Effector memory CD8-positive, alpha-beta T cell (primary cell): Measurements from ENCODE around the gene KRT78.
"Not testable (repeated sequence)": the region's sequence is repeated elsewhere in the genome, so short reads cannot be mapped to it uniquely, and the experiment has no call there.

Experiments
- ATAC-seq: fragments of 150-1000 bp; cut with Tn5 transposase; replicated peaks from 2 replicates; pipeline ENCODE4 v1.10.0; 2021; ENCODE audit warnings: mild to moderate bottlenecking, moderate library complexity
- DNase-seq, 3 experiments: peaks; one replicate each; pipeline ENCODE4 v3.0.0; 2021
- H3K27ac Mint-ChIP-seq, 2 donors: one replicate each; pipeline ENCODE4 v1.8.0; 2022; ENCODE audit warnings: mild to moderate bottlenecking in 2 of 2, mixed read lengths in 2 of 2, moderate library complexity in 2 of 2
- H3K27me3 Mint-ChIP-seq, 2 donors: one replicate each; pipeline ENCODE4 v1.8.0; 2022; ENCODE audit warnings: mixed read lengths in 2 of 2
- H3K36me3 Mint-ChIP-seq: one replicate; pipeline ENCODE4 v1.8.0; 2022; ENCODE audit warnings: mild to moderate bottlenecking, moderate library complexity, mixed read lengths; ENCODE audit not compliant: insufficient read depth
- H3K4me1 Mint-ChIP-seq, 2 donors: one replicate each; pipeline ENCODE4 v1.8.0; 2022; ENCODE audit warnings: low read depth in 2 of 2, mixed read lengths in 2 of 2
- H3K4me3 Mint-ChIP-seq, 2 donors: one replicate each; pipeline ENCODE4 v1.8.0; 2022; ENCODE audit warnings: mild to moderate bottlenecking in 2 of 2, mixed read lengths in 2 of 2, moderate library complexity in 2 of 2
- H3K9me3 Mint-ChIP-seq, 2 donors: one replicate each; pipeline ENCODE4 v1.8.0; 2022; ENCODE audit warnings: mixed read lengths in 2 of 2

Gene KRT78

DNA sequence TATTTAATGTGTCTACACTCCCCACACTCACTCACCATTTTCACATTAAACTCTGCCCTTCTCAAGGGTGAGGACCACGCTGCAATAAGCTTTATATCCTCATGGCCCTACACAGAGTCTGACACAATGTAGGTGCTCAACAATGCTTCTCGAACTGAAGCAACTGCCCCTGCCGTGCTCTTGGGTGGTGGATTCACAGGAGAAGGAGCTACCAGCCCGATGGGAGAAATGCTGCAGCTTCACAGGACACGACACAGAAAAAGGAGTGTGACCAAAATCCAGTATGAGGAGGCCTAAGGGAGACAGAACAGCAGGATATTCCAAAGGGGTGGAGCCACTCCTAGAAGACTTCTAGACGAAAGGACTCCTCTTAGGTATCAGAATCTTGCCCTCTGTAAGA lies 46.4 kb downstream of the KRT78 start:
- Mint-ChIP-seq H3K27ac (no peak overlapping the region), H3K36me3 (peaks cover 3% of the 10 kb centered on the region), H3K4me1 (no peaks in the 10 kb centered on the region), H3K27me3 (peaks cover 11 to 34% of the 10 kb centered on the region in 2 donors), H3K4me3 (no peak overlapping the region), H3K9me3 (no peaks in the 10 kb centered on the region)
- ATAC-seq (no peak), DNase-seq (no peak)

DNA sequence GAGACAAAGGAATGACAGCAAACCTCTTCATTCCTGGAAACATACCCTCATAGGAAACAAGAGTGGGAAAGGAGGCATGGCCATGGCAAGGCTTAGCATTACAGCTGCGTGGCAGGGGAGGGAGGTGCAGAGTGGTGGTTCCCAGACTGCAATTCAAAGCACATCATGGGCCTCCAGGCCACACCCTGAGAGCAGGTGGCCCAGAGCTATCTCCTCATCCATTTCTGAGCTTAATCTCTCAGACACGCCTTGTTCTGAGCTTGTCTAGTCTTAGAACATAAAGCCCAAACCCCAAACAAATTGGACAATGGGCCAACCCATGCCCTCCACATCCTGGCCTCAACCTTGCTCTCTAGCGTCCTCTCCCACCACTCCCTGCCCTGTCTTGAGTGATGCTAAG lies 47.0 kb downstream of the KRT78 start:
- H3K27me3 Mint-ChIP-seq = peaks cover 6 to 28% of the 10 kb centered on the region in 2 donors

DNA sequence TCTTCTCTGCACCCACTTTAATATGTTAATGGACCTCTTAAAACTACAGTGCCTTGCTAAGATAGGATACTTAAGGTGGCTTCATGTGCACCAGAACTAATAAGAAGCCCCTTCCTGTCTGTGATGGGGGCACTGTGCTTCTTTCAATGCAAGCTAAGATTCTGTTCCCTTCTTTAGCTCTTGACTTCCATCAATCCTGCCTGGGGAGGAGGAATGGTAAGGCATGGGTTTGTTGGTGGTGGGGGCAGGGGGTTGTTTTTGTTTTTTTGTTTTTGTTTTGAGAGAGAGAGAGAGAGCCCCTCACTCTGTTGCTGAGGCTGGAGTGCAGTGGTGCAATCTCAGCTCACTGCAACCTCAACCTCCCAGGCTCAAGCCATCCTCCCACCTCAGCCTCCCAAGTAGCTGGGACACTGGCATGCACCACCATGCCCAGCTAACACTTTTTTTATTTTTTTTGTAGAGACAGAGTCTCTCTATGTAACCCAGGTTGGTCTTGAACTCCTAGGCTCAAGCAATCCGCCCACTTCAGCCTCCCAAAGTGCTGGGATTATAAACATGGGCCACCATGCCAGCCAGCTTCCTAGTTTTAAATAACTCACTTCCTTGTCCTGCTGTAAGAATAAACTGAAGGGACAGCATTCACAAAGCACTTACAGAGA lies 48.4 kb downstream of the KRT78 start:
- H3K36me3 Mint-ChIP-seq = peaks cover 3% of the 10 kb centered on the region
- DNase-seq (no peak), ATAC-seq (no peak)
- H3K4me1 Mint-ChIP-seq = no peaks in the 10 kb centered on the region
- peaks cover 0 to 16% of the 10 kb centered on the region in 2 donors for H3K27me3 Mint-ChIP-seq
- peak overlapping the region in 1 of 2 donors; percentile 81 for H3K27ac Mint-ChIP-seq
- H3K4me3 Mint-ChIP-seq = no peak overlapping the region
- no peaks in the 10 kb centered on the region for H3K9me3 Mint-ChIP-seq

More for the DNA sequence above, 47.0 kb downstream of the KRT78 start:
- Mint-ChIP-seq H3K36me3 (peaks cover 3% of the 10 kb centered on the region), H3K4me1 (no peaks in the 10 kb centered on the region), H3K9me3 (no peaks in the 10 kb centered on the region), H3K27ac (peak overlapping the region in 1 of 2 donors; percentile 12), H3K4me3 (no peak overlapping the region)
- DNase-seq (no peak), ATAC-seq (no peak)

GRCh38 chr12:52799505-52800211 lies 49.1 kb downstream of the KRT78 start:
- ATAC-seq = no peak
- no peaks in the 10 kb centered on the region for H3K36me3 Mint-ChIP-seq
- no peaks in the 10 kb centered on the region for H3K9me3 Mint-ChIP-seq
- H3K27me3 Mint-ChIP-seq = peaks cover 0 to 20% of the 10 kb centered on the region in 2 donors
- H3K4me3 Mint-ChIP-seq = no peak overlapping the region
- H3K27ac Mint-ChIP-seq = peak overlapping the region in 1 of 2 donors; percentile 81
- no peak for DNase-seq
- no peaks in the 10 kb centered on the region for H3K4me1 Mint-ChIP-seq

DNA sequence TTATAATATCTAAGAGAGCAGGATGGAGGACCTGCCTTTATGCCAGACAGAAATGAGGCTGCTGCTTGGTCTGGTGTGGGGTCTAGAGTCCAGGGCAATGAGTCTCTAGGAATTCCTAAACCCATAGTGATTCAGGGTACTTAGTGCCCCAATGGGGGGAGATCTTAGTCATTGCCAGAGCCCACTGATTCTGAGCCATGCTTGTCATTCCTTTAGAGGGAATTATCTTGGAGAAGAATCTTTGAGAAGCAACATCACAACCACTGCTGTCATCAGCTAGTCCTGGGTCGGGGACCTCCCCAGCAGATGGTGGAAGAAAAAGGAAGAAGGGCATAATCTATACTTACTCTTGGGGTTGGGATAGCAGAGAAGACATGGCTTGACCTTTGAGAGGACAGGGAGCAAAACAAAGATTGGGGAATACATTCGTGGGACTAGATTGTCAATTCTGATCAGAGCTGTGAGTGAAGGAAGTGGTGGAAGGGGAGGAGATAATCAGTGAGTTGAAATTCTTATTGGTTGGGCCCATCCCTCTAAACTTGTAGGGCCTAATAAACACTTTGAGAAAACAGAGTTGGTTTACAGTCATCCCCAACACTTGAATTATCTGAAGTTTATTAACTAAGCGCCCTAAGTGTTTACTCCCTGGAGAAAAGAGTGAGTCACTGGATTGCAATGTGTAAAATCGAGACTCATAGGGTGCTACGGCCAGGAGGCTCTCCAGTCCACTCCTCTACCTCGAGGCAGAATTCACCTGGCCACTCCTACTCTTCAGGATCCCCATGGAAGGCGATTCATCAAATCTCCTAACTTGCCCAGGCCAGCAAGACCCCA lies 49.9 kb downstream of the KRT78 start:
- H3K4me1 Mint-ChIP-seq = no peaks in the 10 kb centered on the region
- no peaks in the 10 kb centered on the region for H3K9me3 Mint-ChIP-seq
- no peak overlapping the region for H3K4me3 Mint-ChIP-seq
- ATAC-seq (no peak), DNase-seq (no peak)
- H3K27me3 Mint-ChIP-seq = peaks cover 4 to 25% of the 10 kb centered on the region in 2 donors
- H3K36me3 Mint-ChIP-seq = no peaks in the 10 kb centered on the region
- no peak overlapping the region for H3K27ac Mint-ChIP-seq

- Mint-ChIP-seq H3K36me3 (no peaks in the 10 kb centered on the region), H3K4me1 (no peaks in the 10 kb centered on the region), H3K4me3 (no peak overlapping the region), H3K27ac (no peak overlapping the region), H3K9me3 (no peaks in the 10 kb centered on the region), H3K27me3 (peaks cover 11 to 28% of the 10 kb centered on the region in 2 donors)
- ATAC-seq = no peak
- DNase-seq = no peak
Measured at GRCh38 chr12:52798003-52798670, 50.7 kb downstream of the KRT78 start.

GRCh38 chr12:52797529-52797894 lies 51.3 kb downstream of the KRT78 start:
- H3K4me1 Mint-ChIP-seq = no peaks in the 10 kb centered on the region
- H3K4me3 Mint-ChIP-seq = no peak overlapping the region
- ATAC-seq (no peak), DNase-seq (no peak)
- H3K36me3 Mint-ChIP-seq = no peaks in the 10 kb centered on the region
- no peak overlapping the region for H3K27ac Mint-ChIP-seq
- peaks cover 11 to 34% of the 10 kb centered on the region in 2 donors for H3K27me3 Mint-ChIP-seq
- H3K9me3 Mint-ChIP-seq = no peaks in the 10 kb centered on the region

DNA sequence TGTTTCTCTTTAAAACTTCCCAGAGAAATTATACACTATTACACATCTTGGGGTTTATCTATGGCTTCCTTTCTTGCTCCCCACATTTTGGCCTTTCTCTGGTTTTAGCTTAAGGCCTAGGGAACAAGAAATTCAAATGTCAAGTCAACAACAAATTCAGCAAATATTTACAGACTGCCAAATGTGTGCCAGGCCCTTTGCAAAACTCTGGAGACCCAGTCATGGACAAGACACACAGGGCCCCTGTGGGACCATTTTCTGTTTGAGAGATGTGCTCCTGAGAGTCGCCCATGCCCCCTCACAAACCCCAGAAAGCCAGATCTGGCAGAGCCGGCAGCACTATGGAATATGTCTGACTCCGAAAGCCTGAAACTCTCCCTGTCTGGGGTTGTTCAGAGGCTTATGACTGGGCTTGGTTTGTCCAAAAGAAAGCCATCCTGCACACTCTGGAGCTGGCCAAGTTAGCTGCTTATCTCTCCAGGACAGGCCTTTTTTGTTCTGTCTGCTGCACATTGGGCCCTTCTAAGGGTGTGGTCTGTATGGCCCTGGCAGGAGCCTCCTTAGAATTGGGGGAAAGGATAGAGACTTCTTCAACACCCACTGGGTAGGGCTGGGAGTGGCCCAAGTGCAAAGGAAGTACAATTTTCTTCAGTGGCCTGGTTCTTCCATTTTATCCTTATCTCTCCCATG lies 51.8 kb downstream of the KRT78 start:
- Mint-ChIP-seq H3K36me3 (no peaks in the 10 kb centered on the region), H3K27ac (no peak overlapping the region), H3K4me1 (no peaks in the 10 kb centered on the region), H3K27me3 (peaks cover 11 to 34% of the 10 kb centered on the region in 2 donors), H3K9me3 (no peaks in the 10 kb centered on the region), H3K4me3 (no peak overlapping the region)
- ATAC-seq (no peak), DNase-seq (no peak)

DNA sequence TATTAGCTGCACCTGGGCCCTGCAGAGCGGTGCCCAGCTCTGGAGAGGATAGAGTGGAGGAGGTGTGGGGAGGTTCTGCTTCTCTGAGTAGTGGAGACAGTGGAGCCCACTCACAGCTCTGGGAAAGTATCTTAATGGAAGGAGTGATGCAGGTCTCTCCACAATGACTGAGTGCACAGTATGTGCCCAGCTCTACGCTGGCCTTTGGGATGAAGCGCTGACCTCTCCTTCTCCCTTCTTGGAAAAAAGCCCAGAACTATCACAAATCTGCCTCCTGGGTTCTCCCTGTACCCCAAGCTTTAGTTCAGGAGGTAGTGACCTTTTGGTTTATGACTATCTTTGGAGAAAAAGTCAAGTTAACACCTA lies 52.4 kb downstream of the KRT78 start:
- ATAC-seq = no peak
- Mint-ChIP-seq H3K27me3 (peaks cover 16 to 36% of the 10 kb centered on the region in 2 donors), H3K36me3 (no peaks in the 10 kb centered on the region), H3K4me1 (no peaks in the 10 kb centered on the region), H3K4me3 (no peak overlapping the region), H3K27ac (no peak overlapping the region), H3K9me3 (no peaks in the 10 kb centered on the region)
- no peak for DNase-seq

DNA sequence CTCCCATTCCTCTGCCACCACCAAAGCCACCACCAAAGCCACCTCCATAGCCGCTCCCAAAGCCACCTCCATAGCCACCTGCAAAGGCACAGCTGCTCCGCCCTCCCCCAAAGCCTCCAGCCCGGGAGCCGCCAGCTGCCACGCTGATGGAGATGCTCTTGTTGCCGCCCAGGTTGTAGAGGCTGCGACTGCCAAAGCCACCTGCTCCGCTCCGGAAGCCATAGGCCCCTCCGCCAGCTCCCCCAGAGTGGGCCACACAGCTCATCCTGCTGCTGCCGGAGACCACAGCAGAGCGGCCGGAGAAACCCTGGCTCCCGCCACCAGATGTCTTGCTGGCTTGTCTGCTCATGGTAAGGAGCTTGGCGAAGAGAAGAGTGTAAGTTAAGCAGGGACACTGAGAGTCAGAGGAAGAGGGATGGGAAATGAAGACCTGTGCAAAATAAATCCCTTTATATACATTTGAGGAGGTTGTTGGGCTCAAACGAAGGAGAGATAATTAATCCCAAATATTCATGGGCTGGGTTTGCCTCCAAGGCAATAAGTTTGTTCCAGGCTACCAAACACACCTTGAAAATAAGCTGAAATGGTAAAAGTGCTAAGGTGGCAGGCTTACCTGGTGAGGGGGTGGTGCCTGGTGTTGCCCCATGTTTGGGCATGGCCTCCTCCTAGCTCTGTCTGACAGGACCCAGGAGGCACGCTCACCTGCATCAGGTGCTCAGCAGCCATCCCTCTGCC lies 52.9 kb downstream of the KRT78 start, which contains the start of gene KRT3:
KRT3 (minus strand) TSS at position 424 of the 735 bp plus-strand sequence; CDS start at position 349, 75 bp downstream.
- no peak for DNase-seq
- H3K4me3 Mint-ChIP-seq = no peak within 1 kb of the TSS

DNA sequence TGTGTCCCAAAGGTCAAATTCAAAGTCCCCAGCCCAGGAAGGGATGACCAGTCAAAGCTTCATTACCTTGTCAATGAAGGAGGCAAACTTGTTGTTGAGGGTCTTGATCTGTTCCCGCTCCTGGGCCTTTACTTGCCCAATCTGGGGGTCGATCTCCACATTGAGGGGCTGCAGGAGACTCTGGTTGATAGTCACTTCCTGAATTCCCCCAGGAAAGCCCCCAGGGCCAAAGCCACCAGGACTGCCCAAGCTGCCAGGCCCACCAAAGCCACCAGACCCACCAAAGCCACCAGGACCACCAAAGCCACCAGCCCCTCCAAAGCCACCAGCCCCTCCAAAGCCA lies 53.5 kb downstream of the KRT78 start:
- H3K36me3 Mint-ChIP-seq, H3K4me1 Mint-ChIP-seq, H3K27ac Mint-ChIP-seq, DNase-seq, H3K4me3 Mint-ChIP-seq, H3K9me3 Mint-ChIP-seq, ATAC-seq: not testable (repeated sequence)
- H3K27me3 Mint-ChIP-seq = peaks cover 23 to 47% of the 10 kb centered on the region in 2 donors

More for the DNA sequence above, 52.9 kb downstream of the KRT78 start, which contains the start of gene KRT3:
- Mint-ChIP-seq H3K4me1 (no peaks in the 10 kb centered on the region), H3K36me3 (no peaks in the 10 kb centered on the region), H3K27me3 (peaks cover 17 to 42% of the 10 kb centered on the region in 2 donors), H3K9me3 (no peaks in the 10 kb centered on the region), H3K27ac (no peak within 1 kb of the TSS)
- ATAC-seq = no peak
